ENCODE measurements around the gene MAP3K10.

The MAP3K10 gene

DNA sequence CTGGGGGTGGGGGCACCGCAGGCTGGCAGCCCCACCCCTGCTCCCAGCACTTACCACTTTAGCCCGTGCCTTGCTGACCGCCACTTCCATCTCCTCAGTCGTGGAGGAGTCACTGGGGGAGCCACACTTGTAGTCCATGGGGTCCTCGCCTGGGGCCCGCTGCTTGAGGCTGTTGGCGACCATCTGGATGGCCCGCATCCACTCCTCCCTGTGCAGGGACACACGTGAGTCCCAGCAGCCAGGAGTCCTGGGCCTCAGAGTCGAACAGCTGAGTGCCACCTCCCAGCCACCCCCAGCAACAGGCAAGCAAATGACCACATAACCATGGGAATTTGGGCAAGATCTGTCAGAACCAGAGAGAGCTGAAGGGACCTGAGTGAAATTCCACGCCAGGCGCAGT is 51.3 kb downstream of the MAP3K10 start:
- TF ChIP-seq, protein P1, sequence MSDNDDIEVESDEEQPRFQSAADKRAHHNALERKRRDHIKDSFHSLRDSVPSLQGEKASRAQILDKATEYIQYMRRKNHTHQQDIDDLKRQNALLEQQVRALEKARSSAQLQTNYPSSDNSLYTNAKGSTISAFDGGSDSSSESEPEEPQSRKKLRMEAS (IDR thresholded peaks at IDR 0.05; ENCODE audit: low read depth, low read length) = no peak
- TF ChIP-seq, protein P2, sequence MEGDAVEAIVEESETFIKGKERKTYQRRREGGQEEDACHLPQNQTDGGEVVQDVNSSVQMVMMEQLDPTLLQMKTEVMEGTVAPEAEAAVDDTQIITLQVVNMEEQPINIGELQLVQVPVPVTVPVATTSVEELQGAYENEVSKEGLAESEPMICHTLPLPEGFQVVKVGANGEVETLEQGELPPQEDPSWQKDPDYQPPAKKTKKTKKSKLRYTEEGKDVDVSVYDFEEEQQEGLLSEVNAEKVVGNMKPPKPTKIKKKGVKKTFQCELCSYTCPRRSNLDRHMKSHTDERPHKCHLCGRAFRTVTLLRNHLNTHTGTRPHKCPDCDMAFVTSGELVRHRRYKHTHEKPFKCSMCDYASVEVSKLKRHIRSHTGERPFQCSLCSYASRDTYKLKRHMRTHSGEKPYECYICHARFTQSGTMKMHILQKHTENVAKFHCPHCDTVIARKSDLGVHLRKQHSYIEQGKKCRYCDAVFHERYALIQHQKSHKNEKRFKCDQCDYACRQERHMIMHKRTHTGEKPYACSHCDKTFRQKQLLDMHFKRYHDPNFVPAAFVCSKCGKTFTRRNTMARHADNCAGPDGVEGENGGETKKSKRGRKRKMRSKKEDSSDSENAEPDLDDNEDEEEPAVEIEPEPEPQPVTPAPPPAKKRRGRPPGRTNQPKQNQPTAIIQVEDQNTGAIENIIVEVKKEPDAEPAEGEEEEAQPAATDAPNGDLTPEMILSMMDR (IDR thresholded peaks at IDR 0.05; ENCODE audit: low read depth, low read length) = no peak
- TF ChIP-seq POLR2A (IDR thresholded peaks at IDR 0.05; ENCODE audit: extremely low read depth, insufficient read length) (no peak), MYC (IDR thresholded peaks at IDR 0.05; ENCODE audit: low read depth, low read length) (no peak)
- no peak overlapping the region for H3K4me3 ChIP-seq (ENCODE audit: low read depth, low read length)

DNA sequence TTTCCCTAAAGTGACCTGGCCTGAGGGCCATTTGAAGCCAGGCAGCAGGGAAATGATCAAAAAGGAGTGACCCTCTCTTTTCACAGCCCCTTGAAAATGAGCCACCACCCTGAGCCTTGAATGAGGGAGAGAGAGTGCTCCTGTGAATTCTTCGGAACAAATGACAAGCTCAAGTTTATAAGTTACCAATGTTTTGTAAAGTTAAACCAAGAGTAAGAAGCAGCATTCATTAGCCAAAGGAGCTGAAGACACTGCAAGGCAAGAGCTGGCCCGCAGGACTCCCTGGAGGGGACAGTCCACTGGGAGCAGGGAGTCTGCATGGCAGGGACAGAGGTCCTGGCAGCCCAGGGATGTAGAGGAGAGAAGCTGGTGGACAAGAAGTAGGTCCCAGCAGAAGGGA is 52.0 kb downstream of the MAP3K10 start:
- TF ChIP-seq POLR2A (IDR thresholded peaks at IDR 0.05; ENCODE audit: extremely low read depth, insufficient read length) (no peak), MYC (IDR thresholded peaks at IDR 0.05; ENCODE audit: low read depth, low read length) (no peak)
- TF ChIP-seq, protein P2 (IDR thresholded peaks at IDR 0.05; ENCODE audit: low read depth, low read length) = no peak
- no peak for DNase-seq (ENCODE audit: low read depth)
- no peak overlapping the region for H3K4me3 ChIP-seq (ENCODE audit: low read depth, low read length)

More for the DNA sequence above, 51.3 kb downstream of the MAP3K10 start:
- no peak for DNase-seq (ENCODE audit: low read depth)

DNA sequence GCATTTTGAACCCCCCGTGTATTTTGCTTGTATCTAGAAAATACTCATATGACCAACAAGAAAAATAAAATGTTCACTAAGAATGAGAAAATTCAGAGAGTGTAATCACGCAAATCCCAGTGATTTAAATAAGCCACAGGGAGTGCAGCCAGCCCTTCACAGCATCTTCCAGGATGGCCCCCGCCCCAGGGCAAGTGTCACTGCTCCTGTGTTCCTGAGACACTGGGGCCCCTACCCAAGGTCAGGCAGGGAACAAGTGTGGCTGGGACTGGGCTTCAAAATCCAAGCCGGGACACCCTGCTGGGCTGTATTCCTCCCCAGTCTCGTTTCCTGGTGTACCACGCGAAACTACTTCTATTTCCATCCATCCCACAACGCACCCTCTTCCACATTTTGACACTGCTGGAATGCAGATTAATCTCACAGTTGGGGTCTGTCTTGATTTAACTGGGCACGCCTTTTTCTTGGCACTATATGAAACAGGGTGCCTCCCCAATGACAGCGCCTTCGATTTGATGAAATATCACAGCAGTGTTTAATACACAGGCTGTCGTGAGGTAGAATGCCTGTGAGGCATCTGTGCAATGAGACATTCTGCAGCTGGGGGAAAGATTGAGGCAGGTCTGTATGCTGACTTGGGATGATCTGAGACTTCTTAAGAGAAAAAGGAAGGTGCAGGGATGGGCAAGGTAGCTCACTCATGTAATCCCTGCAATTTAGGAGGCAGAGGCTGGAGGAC is 53.5 kb downstream of the MAP3K10 start:
- TF ChIP-seq, protein P2 (IDR thresholded peaks at IDR 0.05; ENCODE audit: low read depth, low read length) = no peak
- no peak for TF ChIP-seq POLR2A (IDR thresholded peaks at IDR 0.05; ENCODE audit: extremely low read depth, insufficient read length)
- TF ChIP-seq MYC (IDR thresholded peaks at IDR 0.05; ENCODE audit: low read depth, low read length) = no peak
- TF ChIP-seq, protein P1 (IDR thresholded peaks at IDR 0.05; ENCODE audit: low read depth, low read length) = no peak
- no peak for DNase-seq (ENCODE audit: low read depth)
- no peak overlapping the region for H3K4me3 ChIP-seq (ENCODE audit: low read depth, low read length)

DNA sequence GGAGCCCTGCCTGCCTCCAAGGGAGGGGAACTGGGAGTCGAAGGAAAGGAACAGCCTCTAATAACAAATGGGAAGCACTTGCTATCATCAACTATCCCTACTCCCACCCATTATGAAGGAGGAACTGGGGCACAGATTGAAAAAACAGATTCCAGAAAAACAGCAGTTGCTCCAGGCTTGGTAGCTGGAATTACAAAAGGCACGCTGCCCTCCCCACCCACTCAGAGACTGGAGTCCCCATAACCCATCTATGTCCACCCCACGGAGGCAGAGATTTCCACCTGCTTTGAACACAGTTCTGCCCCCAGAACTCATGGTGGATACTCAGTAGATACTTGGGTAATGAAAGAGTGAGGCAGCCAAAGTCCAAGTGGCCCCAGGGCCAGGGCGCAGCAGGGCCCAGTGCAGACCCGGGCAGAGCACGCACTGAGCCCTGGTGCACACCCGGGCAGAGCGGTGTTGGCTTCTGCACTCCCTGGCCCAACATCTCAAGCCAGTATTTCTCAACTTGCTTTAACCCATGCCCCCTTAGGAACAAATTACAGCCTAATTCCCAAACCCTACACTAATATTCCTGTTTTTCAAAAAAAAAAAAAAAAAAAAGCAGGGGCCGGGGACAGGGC is 54.4 kb downstream of the MAP3K10 start:
- no peak overlapping the region for H3K4me3 ChIP-seq (ENCODE audit: low read depth, low read length)
- TF ChIP-seq POLR2A (IDR thresholded peaks at IDR 0.05; ENCODE audit: extremely low read depth, insufficient read length) (no peak), MYC (IDR thresholded peaks at IDR 0.05; ENCODE audit: low read depth, low read length) (no peak)
- TF ChIP-seq, protein P1 (IDR thresholded peaks at IDR 0.05; ENCODE audit: low read depth, low read length) = no peak
- TF ChIP-seq, protein P2 (IDR thresholded peaks at IDR 0.05; ENCODE audit: low read depth, low read length) = no peak
- no peak for DNase-seq (ENCODE audit: low read depth)

DNA sequence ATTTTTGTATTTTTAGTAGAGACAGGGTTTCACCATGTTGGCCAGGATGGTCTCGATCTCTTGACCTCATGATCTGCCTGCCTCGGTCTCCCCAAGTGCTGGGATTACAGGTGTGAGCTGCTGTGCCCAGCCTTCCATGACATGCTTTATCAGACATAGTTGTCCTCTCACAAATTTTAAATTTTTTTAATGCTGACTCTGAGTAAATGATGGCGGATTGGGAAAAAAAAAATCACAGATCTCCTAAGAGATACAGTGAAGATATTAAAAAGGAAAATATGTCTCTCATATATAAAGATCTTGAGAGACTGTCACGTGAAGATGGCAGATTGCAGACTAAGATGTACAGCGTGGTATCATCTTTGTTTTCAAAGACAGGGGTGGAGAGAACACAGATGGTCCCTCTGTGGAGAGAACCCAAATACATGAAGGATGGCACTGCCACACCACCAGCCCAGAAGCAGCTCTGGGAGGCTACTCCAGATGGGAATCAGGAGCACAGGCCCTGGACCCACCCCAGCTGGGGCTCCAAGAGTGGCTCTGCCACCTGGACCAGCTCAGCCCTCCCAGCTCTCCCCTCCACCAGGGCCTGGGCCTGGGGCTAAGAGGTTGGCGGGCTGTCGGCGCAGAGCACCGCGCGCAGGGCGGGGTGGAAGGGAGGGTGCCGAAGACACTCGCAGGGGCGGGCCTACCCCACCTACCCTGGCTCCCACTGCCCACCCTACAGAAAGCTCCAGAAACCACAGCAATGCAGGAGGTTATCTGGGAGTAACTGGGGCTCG is 55.3 kb downstream of the MAP3K10 start:
- no peak overlapping the region for H3K4me3 ChIP-seq (ENCODE audit: low read depth, low read length)
- no peak for DNase-seq (ENCODE audit: low read depth)
- TF ChIP-seq POLR2A (IDR thresholded peaks at IDR 0.05; ENCODE audit: extremely low read depth, insufficient read length) (no peak), MYC (IDR thresholded peaks at IDR 0.05; ENCODE audit: low read depth, low read length) (no peak)

DNA sequence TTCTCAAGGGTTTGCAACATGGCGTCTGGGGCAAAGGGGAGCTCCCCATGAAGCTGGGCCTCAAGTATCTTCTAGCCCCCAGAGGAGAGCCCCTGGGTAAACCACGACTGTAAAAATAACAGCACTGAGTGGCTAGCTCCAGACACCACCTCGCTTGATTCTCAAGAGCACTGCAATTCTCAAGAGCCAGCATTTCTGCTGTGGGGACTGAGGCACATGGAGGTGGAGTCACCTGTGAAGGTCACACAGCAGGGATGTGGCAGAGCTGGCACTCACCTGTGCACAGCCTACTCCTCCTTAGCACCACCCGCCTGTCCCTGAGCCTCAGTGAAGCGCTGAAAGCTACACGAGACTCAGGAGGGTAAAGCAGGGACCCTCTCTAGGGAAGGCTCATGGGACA is 56.0 kb downstream of the MAP3K10 start:
- no peak for DNase-seq (ENCODE audit: low read depth)

More for the DNA sequence above, 56.0 kb downstream of the MAP3K10 start:
- no peak overlapping the region for H3K4me3 ChIP-seq (ENCODE audit: low read depth, low read length)
- no peak for TF ChIP-seq POLR2A (IDR thresholded peaks at IDR 0.05; ENCODE audit: extremely low read depth, insufficient read length)
- TF ChIP-seq, protein P2 (IDR thresholded peaks at IDR 0.05; ENCODE audit: low read depth, low read length) = no peak
- TF ChIP-seq MYC (IDR thresholded peaks at IDR 0.05; ENCODE audit: low read depth, low read length) = no peak
- TF ChIP-seq, protein P1 (IDR thresholded peaks at IDR 0.05; ENCODE audit: low read depth, low read length) = no peak

Data from NB4 (cell line).